ENCODE results near the gene FARSB.

GRCh38 chr2:222693837-222694236, 37.9 kb upstream of the FARSB start:
- no peak for TF ChIP-seq EZH2 (IDR thresholded peaks at IDR 0.05)
- TF ChIP-seq CTCF (IDR thresholded peaks at IDR 0.05) = peak; percentile 39

Data from neural progenitor cell (in vitro differentiated cells).